ENCODE data around the gene LRMDA.
"Not testable (repeated sequence)": the region's sequence is repeated elsewhere in the genome, so short reads cannot be mapped to it uniquely, and the experiment has no call there.

LRMDA gene

GRCh38 chr10:76492678-76493472 is 1061.5 kb downstream of the LRMDA start:
- DNase-seq, result no peak

DNA sequence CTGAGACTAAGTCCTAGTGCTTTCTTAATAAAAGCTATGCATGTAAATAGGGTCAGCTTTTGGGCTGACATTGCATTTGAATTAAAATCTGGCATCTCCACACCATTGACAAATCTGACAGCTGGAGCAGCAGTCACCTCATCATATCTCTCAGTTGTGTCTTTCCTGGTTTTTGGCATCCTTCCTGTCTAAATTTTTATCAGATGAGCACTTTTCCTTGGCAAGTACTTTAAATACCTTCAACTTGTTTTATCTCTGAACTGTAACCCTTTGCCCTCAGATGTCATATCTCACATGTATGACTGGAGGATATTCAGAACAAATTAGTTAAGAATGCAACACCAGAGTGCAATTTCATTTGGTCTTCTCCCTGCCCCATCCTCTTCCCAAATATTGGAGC is 1066.2 kb downstream of the LRMDA start:
- no peak for DNase-seq

DNA sequence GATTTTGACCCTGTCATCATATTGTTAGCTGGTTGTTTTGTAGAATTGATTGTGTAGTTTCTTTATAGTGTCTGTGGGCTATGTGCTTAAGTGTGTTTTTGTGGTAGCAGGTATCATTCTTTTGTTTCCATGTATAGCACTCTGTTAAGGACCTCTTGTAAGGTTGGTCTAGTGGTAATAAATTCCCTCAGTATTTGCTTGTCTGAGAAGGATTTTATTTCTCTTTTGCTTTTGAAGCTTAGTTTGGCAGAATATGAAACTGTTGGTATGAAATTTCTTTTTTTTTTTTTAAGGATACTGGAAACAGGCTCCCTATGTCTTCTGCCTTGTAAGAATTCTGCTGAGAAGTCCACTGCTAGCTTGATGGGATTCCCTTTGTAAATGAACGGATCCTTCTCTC is 1073.4 kb downstream of the LRMDA start:
- no peak for DNase-seq

- DNase-seq, result no peak
These were observed 1078.0 kb downstream of the LRMDA start for GRCh38 chr10:76509446-76509845.

DNA sequence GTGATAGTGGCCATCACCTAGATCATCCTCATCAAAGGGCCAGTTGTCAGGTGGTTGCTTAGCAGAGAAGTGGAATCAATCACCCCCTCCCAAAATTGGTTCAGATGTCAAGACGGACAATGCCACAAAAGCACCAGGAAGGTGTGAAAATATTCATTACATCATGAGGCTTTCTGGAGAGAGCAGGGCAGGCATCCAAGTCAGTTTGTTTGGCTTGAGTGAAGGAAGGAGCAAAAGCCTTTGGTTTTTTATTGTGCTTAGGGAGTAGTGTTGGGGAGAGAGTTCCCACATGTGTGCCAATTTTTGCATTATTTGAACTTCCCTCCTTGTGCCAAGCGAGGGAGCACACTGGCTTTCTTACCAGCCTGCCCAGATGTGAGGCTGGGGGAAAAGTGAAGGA is 1082.9 kb downstream of the LRMDA start:
- DNase-seq, result no peak

DNA sequence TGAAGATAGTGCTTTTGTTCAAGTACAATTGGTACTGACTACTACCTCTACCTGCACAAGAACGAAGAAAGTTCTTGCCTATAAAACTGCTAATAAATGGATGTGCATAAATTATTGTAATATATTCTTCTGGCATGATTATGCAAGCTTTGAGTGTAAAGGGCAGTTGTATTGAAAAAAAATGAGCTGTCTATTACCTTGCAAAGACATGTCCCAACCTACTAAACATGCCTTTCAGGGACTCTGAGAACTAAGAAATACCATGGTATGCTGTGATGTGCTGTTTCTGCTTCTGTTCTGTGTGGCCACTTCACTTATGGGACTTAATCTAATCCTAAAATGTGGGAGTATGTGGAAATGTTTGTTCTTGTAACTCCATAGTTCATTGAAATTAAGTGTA is 1083.4 kb downstream of the LRMDA start:
- DNase-seq, result no peak

- DNase-seq, result no peak
These were observed 1091.1 kb downstream of the LRMDA start for GRCh38 chr10:76522547-76522946.

GRCh38 chr10:76523246-76523645 is 1091.8 kb downstream of the LRMDA start:
- DNase-seq, result no peak

GRCh38 chr10:76523791-76524351 is 1092.4 kb downstream of the LRMDA start:
- DNase-seq, result no peak

GRCh38 chr10:76526833-76527232 is 1095.4 kb downstream of the LRMDA start:
- not testable (repeated sequence) for DNase-seq

DNA sequence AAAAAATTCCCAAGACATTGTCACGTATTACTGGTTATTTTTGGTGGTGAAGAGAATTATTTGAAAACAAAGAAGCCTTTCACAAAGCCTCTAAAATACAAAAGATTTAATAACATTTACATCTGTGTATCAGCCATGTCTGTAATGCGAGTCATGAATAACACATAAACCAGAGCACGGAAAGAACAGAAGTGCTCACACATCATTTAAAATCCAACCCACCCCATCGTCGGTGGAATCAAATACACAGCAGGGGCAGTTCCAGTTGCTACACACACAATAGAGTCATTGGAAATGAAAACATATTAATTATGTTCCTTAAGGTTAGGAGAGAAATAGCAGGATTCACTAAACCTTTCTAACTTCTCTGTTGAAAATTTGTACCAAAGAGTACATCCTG is 1108.9 kb downstream of the LRMDA start:
- no peak for DNase-seq

- DNase-seq, result no peak
These were observed 1109.4 kb downstream of the LRMDA start for GRCh38 chr10:76540786-76541185.

- no peak for DNase-seq
These were observed 1110.4 kb downstream of the LRMDA start for GRCh38 chr10:76541852-76542251.

GRCh38 chr10:76542307-76542930 is 1111.0 kb downstream of the LRMDA start:
- no peak for DNase-seq

DNA sequence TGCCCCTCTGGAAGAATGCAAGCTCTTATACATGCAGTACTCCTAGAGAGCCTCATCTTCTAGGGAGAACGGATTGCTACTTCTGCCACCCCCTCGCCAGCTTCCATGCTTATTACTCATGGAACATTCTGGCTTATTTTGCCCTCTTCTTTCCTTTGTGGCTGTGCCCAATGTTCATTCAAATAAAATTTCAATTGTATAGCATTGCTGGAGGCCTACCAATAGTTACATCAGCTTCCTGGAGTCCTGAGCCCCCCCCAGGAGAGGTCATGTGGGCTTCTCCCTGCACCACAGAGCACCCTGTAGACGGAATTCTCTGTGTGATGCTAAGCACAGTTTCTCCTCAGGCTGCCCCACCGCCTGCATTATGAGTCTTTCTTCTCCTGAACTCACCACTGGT is 1112.2 kb downstream of the LRMDA start:
- no peak for DNase-seq

GRCh38 chr10:76544789-76545188 is 1113.4 kb downstream of the LRMDA start:
- DNase-seq, result no peak

DNA sequence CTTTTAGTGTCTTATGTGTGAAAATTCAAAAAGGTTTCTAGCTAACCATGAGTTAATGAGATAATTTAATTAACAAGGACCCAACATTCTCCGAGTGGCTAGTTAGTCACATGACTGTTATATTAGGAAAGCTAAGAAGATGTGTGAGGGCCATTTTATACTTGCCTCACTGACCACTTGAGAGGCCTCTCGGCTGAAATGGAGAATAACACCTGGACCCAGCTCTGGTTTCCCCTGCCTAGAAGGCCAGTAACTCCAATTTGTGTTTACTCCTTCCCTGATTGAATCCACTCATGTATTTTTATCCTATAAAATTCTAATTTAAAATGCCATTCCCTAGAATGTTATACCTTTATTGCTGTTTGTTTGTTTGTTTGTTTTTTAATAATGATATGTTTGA is 1115.0 kb downstream of the LRMDA start:
- DNase-seq, result no peak

- DNase-seq, result peak; percentile 90
These were observed 1116.0 kb downstream of the LRMDA start for GRCh38 chr10:76547352-76547972.

DNA sequence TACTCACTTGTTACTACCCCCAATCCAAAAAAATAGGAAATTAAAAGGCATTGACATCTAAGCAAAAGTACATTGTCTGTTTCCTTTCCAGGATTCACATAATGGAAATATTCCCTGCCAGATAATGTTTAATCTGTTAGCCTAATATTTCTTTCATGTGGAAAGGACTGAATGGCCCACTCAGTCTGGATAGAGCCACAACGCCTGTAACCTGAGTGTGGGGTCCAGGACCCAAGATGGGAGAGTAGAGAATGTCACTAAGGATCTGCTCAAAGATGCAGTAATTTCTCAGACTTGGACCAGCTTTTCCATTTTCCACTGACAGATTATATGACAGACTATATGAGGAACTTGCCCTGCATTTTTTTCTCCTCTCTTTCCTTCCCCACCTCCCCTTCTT is 1117.3 kb downstream of the LRMDA start:
- DNase-seq, result no peak

- DNase-seq, result no peak
These were observed 1117.7 kb downstream of the LRMDA start for GRCh38 chr10:76549171-76549570.

GRCh38 chr10:76550806-76551205 is 1119.4 kb downstream of the LRMDA start:
- DNase-seq, result peak; percentile 67

GRCh38 chr10:76552091-76552873 is 1120.9 kb downstream of the LRMDA start:
- DNase-seq, result no peak

Measured in NCI-H82 (cell line).